HFF-Myc (cell line): ENCODE measurements around the gene CLASP1.

Experiments used
- DNase-seq: peaks from one replicate; pipeline ENCODE4 v3.0.0-alpha.2; 2011; ENCODE audit warnings: low read depth; ENCODE audit errors: extremely low read depth
- H3K4me3 ChIP-seq: replicated peaks from 2 replicates; pipeline ENCODE4 v1.5.1; 2011; ENCODE audit warnings: low read depth, mild to moderate bottlenecking, control low read depth, low read length
- TF ChIP-seq, protein P1 (sequence below): IDR thresholded peaks from 2 replicates; pipeline ENCODE4 v1.5.1; 2012; ENCODE audit warnings: mild to moderate bottlenecking, low read depth, low read length, control low read depth; ENCODE audit errors: missing control alignments

Gene CLASP1

GRCh38 chr2:121510857-121511256 is 138.4 kb downstream of the CLASP1 start:
- TF ChIP-seq, protein P1, sequence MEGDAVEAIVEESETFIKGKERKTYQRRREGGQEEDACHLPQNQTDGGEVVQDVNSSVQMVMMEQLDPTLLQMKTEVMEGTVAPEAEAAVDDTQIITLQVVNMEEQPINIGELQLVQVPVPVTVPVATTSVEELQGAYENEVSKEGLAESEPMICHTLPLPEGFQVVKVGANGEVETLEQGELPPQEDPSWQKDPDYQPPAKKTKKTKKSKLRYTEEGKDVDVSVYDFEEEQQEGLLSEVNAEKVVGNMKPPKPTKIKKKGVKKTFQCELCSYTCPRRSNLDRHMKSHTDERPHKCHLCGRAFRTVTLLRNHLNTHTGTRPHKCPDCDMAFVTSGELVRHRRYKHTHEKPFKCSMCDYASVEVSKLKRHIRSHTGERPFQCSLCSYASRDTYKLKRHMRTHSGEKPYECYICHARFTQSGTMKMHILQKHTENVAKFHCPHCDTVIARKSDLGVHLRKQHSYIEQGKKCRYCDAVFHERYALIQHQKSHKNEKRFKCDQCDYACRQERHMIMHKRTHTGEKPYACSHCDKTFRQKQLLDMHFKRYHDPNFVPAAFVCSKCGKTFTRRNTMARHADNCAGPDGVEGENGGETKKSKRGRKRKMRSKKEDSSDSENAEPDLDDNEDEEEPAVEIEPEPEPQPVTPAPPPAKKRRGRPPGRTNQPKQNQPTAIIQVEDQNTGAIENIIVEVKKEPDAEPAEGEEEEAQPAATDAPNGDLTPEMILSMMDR: no peak

GRCh38 chr2:121506621-121507020 is 142.6 kb downstream of the CLASP1 start:
- TF ChIP-seq, protein P1: no peak

More at GRCh38 chr2:121510857-121511256, 138.4 kb downstream of the CLASP1 start:
- H3K4me3 ChIP-seq: no peak overlapping the region
- DNase-seq: no peak

DNA sequence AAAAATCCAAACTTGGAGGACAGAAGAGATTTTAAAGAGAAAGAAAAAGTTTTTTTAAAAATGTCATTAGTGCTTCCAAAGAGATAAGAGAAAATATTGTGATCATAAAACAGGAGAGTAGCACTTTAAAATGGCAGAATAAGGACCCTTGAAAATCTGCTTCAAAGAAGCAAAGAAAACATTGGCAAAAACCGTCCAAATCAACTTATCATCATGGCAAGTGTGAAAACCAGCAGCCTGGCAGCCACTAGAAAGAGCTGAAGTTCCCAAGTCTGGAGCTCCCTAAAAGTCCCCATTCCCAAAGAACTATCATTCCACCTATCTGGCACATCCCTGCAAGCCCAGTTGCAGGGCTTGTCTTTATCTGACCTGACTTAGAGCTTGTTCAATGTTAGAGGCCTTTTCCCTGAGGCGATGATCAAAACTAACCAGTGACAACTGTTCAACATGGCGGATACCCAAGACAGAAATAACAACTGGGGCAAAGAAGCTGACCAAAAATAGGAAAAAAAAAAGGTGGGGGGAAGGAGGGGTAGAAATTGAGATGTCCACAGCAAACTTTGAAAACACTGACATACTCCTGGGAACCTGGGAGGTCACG is 143.2 kb downstream of the CLASP1 start:
- TF ChIP-seq, protein P1: no peak
- no peak overlapping the region for H3K4me3 ChIP-seq
- no peak for DNase-seq

More at GRCh38 chr2:121506621-121507020, 142.6 kb downstream of the CLASP1 start:
- H3K4me3 ChIP-seq: no peak overlapping the region
- no peak for DNase-seq

DNA sequence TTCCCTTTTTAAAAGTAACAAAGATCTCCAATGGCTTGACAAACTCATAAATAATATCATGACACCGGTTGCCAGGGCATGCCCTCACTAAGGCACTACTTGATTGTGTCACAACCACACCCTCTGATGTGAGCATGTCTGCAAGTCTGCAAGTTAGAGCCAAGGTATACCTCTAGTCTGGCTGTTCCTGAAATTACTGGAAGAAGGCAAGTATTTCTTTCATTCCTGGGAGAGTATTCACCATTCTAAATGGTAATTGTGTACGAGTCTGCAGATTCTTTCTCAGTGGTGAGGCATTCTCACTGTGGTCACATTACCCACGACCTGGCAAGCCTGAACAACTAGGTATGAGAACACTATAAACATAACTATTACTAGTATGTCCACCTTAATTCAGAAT is 144.3 kb downstream of the CLASP1 start:
- TF ChIP-seq, protein P1: no peak
- no peak overlapping the region for H3K4me3 ChIP-seq
- DNase-seq: no peak

DNA sequence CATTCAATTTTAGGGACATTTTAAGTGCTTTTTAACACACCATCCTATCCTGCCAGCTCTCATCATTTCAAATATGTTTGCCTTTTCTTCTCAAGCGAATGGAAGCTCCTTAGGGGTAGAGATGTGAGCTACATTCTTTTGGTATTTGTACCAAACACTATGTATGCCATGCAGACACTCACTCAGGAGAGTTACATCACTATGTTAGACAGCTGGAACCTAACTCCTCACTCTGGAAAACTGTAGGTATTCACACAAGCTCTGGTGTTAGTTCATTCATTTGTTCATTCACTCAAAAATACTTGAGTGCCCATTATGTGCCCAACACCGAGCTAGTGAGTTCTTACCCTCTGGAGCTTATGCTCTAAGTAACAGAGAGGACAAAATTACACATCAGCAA is 144.9 kb downstream of the CLASP1 start:
- no peak overlapping the region for H3K4me3 ChIP-seq
- TF ChIP-seq, protein P1: no peak
- DNase-seq: no peak

DNA sequence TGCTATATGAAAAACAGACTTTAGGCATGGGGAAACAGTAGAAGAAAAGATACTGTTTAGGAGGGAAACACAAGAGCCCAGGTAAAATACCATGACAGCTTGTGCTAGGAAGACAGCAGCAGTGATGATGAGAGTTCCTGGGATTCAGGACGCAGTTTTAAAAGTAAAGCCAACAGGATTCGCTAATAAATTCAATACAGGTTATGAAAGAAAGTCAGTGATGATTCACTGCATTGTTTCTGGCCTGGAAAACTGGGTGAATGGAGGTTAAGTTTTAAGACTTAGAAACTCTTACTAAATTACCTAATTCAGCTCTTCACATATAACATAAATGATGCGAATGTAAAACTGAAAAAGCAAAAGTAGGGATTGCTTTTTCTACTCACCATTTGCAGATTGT is 146.5 kb downstream of the CLASP1 start:
- no peak for DNase-seq
- H3K4me3 ChIP-seq: no peak overlapping the region
- TF ChIP-seq, protein P1: no peak

DNA sequence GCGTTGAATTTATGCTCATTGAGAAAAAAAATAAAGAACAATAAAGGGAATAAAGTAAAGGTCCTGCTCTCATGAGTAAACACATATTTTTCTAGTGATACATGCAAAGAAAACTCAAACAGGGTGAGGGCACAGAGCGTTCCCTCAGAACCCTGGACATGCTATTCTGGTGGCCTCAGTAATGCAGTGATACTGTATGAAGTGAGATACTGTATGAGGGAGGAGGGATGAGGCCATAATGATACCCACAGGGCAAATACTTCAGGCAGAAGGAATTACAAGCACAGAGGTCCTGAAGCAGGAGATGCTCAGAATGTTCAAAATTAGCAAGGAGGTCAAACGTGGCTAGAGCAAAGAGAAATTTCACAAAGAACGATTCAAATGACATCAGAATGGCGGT is 147.0 kb downstream of the CLASP1 start:
- no peak overlapping the region for H3K4me3 ChIP-seq
- TF ChIP-seq, protein P1: no peak
- no peak for DNase-seq
